Keratinocyte (primary cell): ENCODE data around the gene KLK1.

ENCODE experiments used
- CTCF ChIP-seq, 3 experiments: IDR thresholded peaks in 1 of 3; conservative IDR thresholded peaks in 1 of 3; optimal IDR thresholded peaks in 1 of 3; 2 replicates in 2 of 3; 3 replicates in 1 of 3; pipeline versions ENCODE3 to v1.5.1; 2011; ENCODE audit warnings: low read length in 3 of 3, mild to moderate bottlenecking in 3 of 3, moderate library complexity in 2 of 3, control low read depth in 1 of 3, inconsistent platforms in 1 of 3; ENCODE audit not compliant: insufficient read depth in 2 of 3; ENCODE audit errors: extremely low read depth in 1 of 3
- EZH2 ChIP-seq: IDR thresholded peaks from one replicate; pipeline ENCODE4 v1.6.1; 2012; ENCODE audit warnings: inconsistent platforms, mild to moderate bottlenecking, low read length, moderate library complexity

GRCh38 chr19:50801107-50801506, 22.5 kb downstream of the KLK1 start:
- TF ChIP-seq CTCF (optimal IDR thresholded peaks at IDR 0.05 in 1 of 3, IDR thresholded peaks at IDR 0.05 in 1 of 3, conservative IDR thresholded peaks at IDR 0.05 in 1 of 3; ENCODE audit: extremely low read depth in 1 of 3, insufficient read depth in 2 of 3, low read length in 3 of 3) (no peak), EZH2 (no peak)
